GM21423 (cell line): Measurements from ENCODE around the gene DTX3.
"Not testable (repeated sequence)": the region's sequence is repeated elsewhere in the genome, so short reads cannot be mapped to it uniquely, and the experiment has no call there.

Source experiments
- ATAC-seq: cut with Tn5 transposase; IDR thresholded peaks from one replicate; pipeline ENCODE4 v1.9.1; 2021; ENCODE audit warnings: mild to moderate bottlenecking, moderate library complexity; ENCODE audit not compliant: unreplicated experiment

Gene DTX3

GRCh38 chr12:57583008-57583831 is 21.4 kb upstream of the DTX3 start:
- peak; percentile 96 for ATAC-seq

- ATAC-seq: no peak
These were observed 20.6 kb upstream of the DTX3 start for GRCh38 chr12:57584050-57584449.

- ATAC-seq: no peak
These were observed 19.9 kb upstream of the DTX3 start for GRCh38 chr12:57584690-57585089.

- no peak for ATAC-seq
These were observed 19.5 kb upstream of the DTX3 start for GRCh38 chr12:57585156-57585555.

GRCh38 chr12:57586128-57586527 is 18.5 kb upstream of the DTX3 start:
- ATAC-seq: no peak

- ATAC-seq: no peak
These were observed 17.7 kb upstream of the DTX3 start for GRCh38 chr12:57586832-57587429.

GRCh38 chr12:57588951-57589610 is 15.5 kb upstream of the DTX3 start:
- ATAC-seq: not testable (repeated sequence)

- no peak for ATAC-seq
These were observed 14.2 kb upstream of the DTX3 start for GRCh38 chr12:57590479-57590863.

GRCh38 chr12:57590864-57591781 is 13.5 kb upstream of the DTX3 start, which contains the start of gene PIP4K2C:
Gene PIP4K2C, plus strand, starts transcription at chr12:57591192. Its CDS starts 98 bp downstream, at chr12:57591290.
- ATAC-seq: peak; percentile 96

GRCh38 chr12:57591782-57592325 is 12.8 kb upstream of the DTX3 start:
- no peak for ATAC-seq

GRCh38 chr12:57592551-57593165 is 12.0 kb upstream of the DTX3 start:
- no peak for ATAC-seq

- no peak for ATAC-seq
These were observed 11.4 kb upstream of the DTX3 start for GRCh38 chr12:57593187-57593586.

GRCh38 chr12:57600395-57600794 is 4.2 kb upstream of the DTX3 start:
- ATAC-seq: no peak

- ATAC-seq: no peak
These were observed 2.1 kb upstream of the DTX3 start for GRCh38 chr12:57602544-57602943.

- ATAC-seq: no peak
These were observed 1.3 kb upstream of the DTX3 start for GRCh38 chr12:57603324-57603723.

GRCh38 chr12:57603815-57604453 is 690 bp upstream of the DTX3 start:
- ATAC-seq: no peak

GRCh38 chr12:57604992-57605810 is 577 bp downstream of the DTX3 start:
- peak; percentile 18 for ATAC-seq

- ATAC-seq: no peak
These were observed 1.2 kb downstream of the DTX3 start for GRCh38 chr12:57605811-57606311.

GRCh38 chr12:57606399-57606798 is 1.8 kb downstream of the DTX3 start:
- no peak for ATAC-seq
